GM19452 (cell line): ENCODE results near the gene LCT.
"Not testable (repeated sequence)": the region's sequence is repeated elsewhere in the genome, so short reads cannot be mapped to it uniquely, and the experiment has no call there.

Experiments used
- ATAC-seq: cut with Tn5 transposase; IDR thresholded peaks from one replicate; pipeline ENCODE4 v1.9.1; 2021; ENCODE audit not compliant: unreplicated experiment

The LCT gene

GRCh38 chr2:135832891-135833290, 4.1 kb downstream of the LCT start:
- no peak for ATAC-seq

- ATAC-seq, result no peak
Observed at GRCh38 chr2:135831180-135831812, 5.7 kb downstream of the LCT start.

- ATAC-seq, result no peak
Observed at GRCh38 chr2:135829378-135830135, 7.4 kb downstream of the LCT start.

GRCh38 chr2:135826544-135826943, 10.4 kb downstream of the LCT start:
- ATAC-seq, result no peak

GRCh38 chr2:135825550-135826176, 11.3 kb downstream of the LCT start:
- ATAC-seq, result no peak

GRCh38 chr2:135825131-135825530, 11.9 kb downstream of the LCT start:
- ATAC-seq, result no peak

- no peak for ATAC-seq
Observed at GRCh38 chr2:135822855-135823254, 14.1 kb downstream of the LCT start.

- no peak for ATAC-seq
Observed at GRCh38 chr2:135821190-135821589, 15.8 kb downstream of the LCT start.

- peak; percentile 91 for ATAC-seq
Observed at GRCh38 chr2:135820003-135820618, 16.9 kb downstream of the LCT start.

GRCh38 chr2:135818937-135819610, 17.9 kb downstream of the LCT start:
- ATAC-seq, result no peak

- no peak for ATAC-seq
Observed at GRCh38 chr2:135817951-135818350, 19.0 kb downstream of the LCT start.

- no peak for ATAC-seq
Observed at GRCh38 chr2:135817466-135817865, 19.5 kb downstream of the LCT start.

GRCh38 chr2:135815269-135815668, 21.7 kb downstream of the LCT start:
- ATAC-seq, result no peak

- ATAC-seq, result no peak
Observed at GRCh38 chr2:135812907-135813511, 24.0 kb downstream of the LCT start.

GRCh38 chr2:135807874-135808273, 29.1 kb downstream of the LCT start:
- not testable (repeated sequence) for ATAC-seq

GRCh38 chr2:135803278-135803677, 33.7 kb downstream of the LCT start:
- ATAC-seq, result no peak

- ATAC-seq, result no peak
Observed at GRCh38 chr2:135802350-135802749, 34.6 kb downstream of the LCT start.

- no peak for ATAC-seq
Observed at GRCh38 chr2:135800513-135801460, 36.2 kb downstream of the LCT start.

GRCh38 chr2:135799738-135800137, 37.2 kb downstream of the LCT start:
- ATAC-seq, result no peak

GRCh38 chr2:135798762-135799161, 38.2 kb downstream of the LCT start:
- no peak for ATAC-seq
